Renal pelvis (tissue), 4 donors: ENCODE results near the gene REXO4. TPM values are rescaled to one million over a fixed set of nuclear protein-coding genes. Genes with fewer than 3 reads are reported as not detected.
"Not testable (repeated sequence)": the region's sequence is repeated elsewhere in the genome, so short reads cannot be mapped to it uniquely, and the experiment has no call there.

Source experiments
- DNase-seq: peaks from one replicate; pipeline ENCODE4 v3.0.0-alpha.2; 2013
- polyA plus RNA-seq, 3 donors: library from polyadenylated mRNA; unstranded; fragments of 120-200 nt; gene quantifications; one replicate each; pipeline ENCODE4 v1.2.1, GENCODE V29; 2013; ENCODE audit not compliant: insufficient read length in 3 of 3

REXO4 gene
- polyA plus RNA-seq, 3 donors, result 29.1 to 32.3 (median 31.6) TPM

GRCh38 chr9:133454325-133454724, 36.5 kb upstream of the REXO4 start:
- no peak for DNase-seq

GRCh38 chr9:133453651-133454050, 35.8 kb upstream of the REXO4 start:
- DNase-seq, result no peak

GRCh38 chr9:133452562-133452961, 34.8 kb upstream of the REXO4 start:
- no peak for DNase-seq

- not testable (repeated sequence) for DNase-seq
Measured at GRCh38 chr9:133451865-133452264, 34.1 kb upstream of the REXO4 start.

GRCh38 chr9:133449760-133450159, 31.9 kb upstream of the REXO4 start:
- DNase-seq, result no peak

DNA sequence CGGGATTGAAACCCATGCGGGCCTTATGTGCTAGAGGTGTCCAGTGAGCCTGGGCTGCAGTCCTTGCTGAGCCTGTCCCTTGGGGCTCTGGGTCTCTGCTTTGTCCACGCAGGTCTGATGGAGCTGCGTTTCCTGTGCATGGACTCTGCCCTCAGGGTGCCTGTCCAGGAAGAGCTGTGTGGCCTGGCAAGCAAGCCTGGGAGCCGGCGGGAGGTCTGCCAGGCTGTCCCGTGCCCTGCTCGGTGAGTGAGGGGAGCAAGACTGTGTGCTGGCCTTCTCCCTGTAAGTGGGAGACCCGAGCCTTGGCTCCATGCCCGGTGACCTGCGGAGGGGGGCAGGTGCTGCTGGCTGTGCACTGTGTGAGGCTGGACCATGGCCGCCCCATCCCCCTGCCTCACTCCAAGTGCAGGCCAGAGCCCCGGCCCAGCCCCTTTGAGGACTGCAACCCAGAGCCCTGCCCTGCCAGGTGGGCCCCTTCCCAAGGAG, 30.7 kb upstream of the REXO4 start:
- DNase-seq, result no peak

- no peak for DNase-seq
Measured at GRCh38 chr9:133445293-133445969, 27.6 kb upstream of the REXO4 start.

DNA sequence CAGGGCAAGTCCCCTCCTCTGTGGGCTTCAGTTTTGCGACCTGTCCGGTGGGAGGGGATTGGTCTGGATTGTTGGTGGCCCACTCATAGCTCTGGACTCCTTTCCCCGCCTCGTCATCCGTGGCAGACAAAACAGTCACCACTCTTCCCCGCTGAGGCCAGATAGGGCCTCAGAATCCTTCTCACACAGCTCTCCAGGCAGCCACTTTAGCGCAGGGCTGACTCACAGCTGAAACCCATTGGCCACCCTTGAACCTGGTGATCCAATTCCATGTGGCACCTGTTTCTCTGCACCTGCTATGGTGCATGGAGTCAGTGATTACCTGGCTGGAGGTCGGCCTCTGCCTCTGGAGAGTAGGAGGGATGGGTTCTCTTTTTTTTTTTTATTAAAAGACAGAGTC, 26.2 kb upstream of the REXO4 start:
- no peak for DNase-seq

- DNase-seq, result no peak
Measured at GRCh38 chr9:133443248-133443647, 25.4 kb upstream of the REXO4 start.

DNA sequence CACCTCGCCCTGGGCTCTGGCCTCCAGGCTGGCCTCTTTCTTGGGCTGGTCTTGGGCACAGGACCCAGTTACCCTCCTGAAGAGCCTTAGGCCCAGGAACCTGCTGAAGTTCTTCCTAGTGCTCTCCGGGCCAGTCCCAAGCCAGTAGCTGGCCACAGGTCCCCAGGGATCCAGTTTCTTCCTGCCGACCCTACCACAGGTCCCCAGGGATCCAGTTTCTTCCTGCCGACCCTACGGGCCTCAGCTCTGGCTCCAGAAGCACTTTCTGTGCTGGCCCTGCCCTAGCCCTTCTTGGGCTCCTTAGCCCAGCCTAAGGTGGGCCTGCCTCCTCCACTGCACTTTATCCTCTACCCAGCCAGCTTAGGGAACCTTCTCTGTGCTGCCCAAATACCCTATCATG, 23.8 kb upstream of the REXO4 start:
- no peak for DNase-seq

DNA sequence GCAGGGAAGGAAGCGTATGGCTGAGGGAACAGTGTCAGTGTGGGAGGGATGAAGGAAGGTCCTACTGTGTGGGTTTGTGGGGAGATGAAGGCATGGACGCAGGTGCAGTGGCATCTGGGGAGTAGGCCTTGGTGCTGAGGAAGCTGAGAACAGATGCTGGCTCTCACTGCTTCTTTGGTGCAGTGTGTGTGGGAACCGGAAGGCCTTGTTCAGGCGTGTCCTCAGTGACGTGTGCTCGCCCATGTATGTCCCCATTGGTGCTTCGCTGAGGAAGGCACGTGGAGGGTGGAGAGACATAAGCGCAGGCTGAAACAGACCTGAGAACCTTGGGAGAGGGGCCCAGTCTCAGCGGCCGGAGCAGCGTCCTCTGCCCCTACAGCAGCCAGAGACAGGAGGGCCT, 23.1 kb upstream of the REXO4 start:
- no peak for DNase-seq

GRCh38 chr9:133439337-133439736, 21.5 kb upstream of the REXO4 start:
- DNase-seq, result no peak

GRCh38 chr9:133437753-133438531, 20.1 kb upstream of the REXO4 start:
- DNase-seq, result no peak

DNA sequence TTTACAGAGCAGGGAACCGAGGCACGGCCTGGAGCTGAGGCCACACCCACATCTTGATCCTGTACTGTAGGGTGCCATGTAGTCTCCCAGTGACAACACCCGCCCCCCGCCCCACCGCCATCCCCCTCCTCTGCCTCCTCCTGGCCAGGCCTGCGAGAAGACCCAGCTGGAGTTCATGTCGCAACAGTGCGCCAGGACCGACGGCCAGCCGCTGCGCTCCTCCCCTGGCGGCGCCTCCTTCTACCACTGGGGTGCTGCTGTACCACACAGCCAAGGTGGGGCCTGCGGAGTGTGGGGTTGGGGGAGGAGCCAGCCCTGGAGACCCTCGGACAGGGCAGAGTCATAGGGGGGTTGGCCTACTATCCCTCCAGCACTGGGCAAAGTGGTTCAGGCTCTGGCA, 18.9 kb upstream of the REXO4 start:
- no peak for DNase-seq

GRCh38 chr9:133433351-133433843, 15.6 kb upstream of the REXO4 start:
- no peak for DNase-seq

DNA sequence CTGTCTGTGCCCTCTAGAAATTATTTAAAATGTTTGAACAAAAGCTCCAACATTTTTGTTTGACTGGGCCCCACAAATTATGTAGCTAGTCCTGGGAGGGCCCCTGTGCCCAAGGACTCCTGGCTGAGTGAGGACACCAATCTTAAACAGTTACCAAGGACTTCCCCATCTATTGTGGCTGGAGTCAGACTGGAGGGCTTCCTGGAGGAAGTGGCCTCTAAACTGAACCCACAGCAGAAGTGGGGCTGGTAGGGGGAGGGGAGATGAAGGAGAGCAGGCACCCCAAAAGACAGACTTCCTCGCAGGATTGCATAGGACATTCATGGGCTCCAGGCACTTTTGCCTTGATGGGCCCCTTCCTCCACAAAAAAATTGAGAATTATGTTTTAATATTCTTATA, 12.4 kb upstream of the REXO4 start:
- no peak for DNase-seq

DNA sequence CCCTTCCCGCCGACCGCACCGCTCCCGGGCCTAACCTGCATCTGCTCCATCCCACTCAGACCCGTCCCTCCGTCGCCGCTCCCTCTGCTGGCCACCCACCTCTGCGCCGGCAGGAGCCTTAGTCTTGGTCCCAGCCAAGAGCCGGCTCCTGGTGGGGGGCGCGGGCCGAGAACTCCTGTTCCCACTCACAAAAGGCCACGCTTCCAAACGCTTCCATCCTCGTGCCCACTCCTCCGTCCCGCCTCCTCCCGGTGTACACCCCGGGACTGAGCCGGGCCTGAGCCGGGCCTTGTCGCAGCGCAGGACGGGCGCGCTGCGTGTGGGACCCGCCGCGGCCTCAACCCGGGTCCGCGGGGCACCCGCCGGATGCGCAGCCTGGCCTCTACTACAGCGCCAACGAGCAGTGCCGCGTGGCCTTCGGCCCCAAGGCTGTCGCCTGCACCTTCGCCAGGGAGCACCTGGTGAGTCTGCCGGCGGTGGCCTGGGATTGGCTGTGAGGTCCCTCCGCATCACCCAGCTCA, 11.9 kb upstream of the REXO4 start:
- peak; percentile 57 for DNase-seq

- no peak for DNase-seq
Measured at GRCh38 chr9:133429214-133429613, 11.4 kb upstream of the REXO4 start.

- peak; percentile 47 for DNase-seq
Measured at GRCh38 chr9:133428617-133429101, 10.8 kb upstream of the REXO4 start.

DNA sequence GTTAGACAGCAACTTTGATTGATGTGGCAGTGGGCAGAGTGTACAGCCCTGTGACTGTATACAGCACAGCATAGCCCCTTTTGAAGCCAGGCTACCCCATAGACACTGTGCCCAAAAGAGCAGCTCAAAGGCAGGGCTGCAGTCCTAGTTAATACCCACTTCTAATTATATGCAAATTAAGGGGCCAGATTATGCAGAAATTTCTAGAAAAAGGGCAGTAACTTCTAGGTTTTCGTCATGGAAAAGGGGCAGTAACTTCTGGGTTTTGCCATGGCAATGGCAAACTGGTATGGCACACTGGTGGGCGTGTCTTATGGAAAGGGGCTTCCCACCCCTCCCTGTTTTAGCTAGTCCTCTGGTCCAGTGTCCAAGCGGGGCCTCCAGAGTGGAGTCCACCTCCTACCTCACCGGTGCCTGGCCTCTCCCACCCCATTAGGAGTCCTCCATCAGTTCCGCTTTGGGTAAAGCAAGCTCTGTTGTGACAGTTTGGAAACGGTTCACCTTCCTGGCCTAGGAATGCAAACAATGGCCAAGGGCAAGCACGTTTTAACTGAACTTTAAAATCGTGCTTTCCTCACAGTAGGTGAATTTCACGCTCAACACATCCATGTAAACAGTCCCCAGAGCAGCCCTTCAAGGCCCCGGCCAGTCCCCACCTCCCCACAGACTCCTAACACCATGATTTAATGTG, 10.0 kb upstream of the REXO4 start:
- no peak for DNase-seq

GRCh38 chr9:133426011-133426410, 8.2 kb upstream of the REXO4 start:
- DNase-seq, result no peak

GRCh38 chr9:133425049-133425632, 7.3 kb upstream of the REXO4 start:
- no peak for DNase-seq
